Activated CD4-positive, alpha-beta T cell treated with anti-CD3 and anti-CD28 coated beads for 36 hours (primary cell): Measurements from ENCODE around the gene THSD4. TPM values are rescaled to one million over a fixed set of nuclear protein-coding genes. Genes with fewer than 3 reads are reported as not detected.

Experiments used
- ATAC-seq: fragments of 200-7000 bp; cut with Tn5 transposase; one replicate; pipeline ENCODE4 v1.10.0; 2021; ENCODE audit warnings: mild to moderate bottlenecking, moderate library complexity
- CTCF ChIA-PET: fragments of 350-600 bp; sonication (Branson Sonifier 250); formaldehyde crosslinking; loops from one replicate; lab custom pipeline; 2021; ENCODE audit warnings: antibody characterized with exemption; lab: Charles Lee
- POLR2A ChIA-PET: fragments of 350-600 bp; sonication (Branson Sonifier 250); formaldehyde crosslinking; loops from one replicate; lab custom pipeline; 2021; ENCODE audit warnings: antibody characterized with exemption, inconsistent platforms; lab: Charles Lee
- DNase-seq: peaks from one replicate; pipeline ENCODE4 v3.0.0-alpha.2; 2020
- H3K27ac Mint-ChIP-seq: one replicate; pipeline ENCODE4 v1.8.0; 2021; ENCODE audit warnings: mixed read lengths
- H3K27me3 Mint-ChIP-seq: one replicate; pipeline ENCODE4 v1.8.0; 2021; ENCODE audit warnings: mixed read lengths
- H3K36me3 Mint-ChIP-seq: one replicate; pipeline ENCODE4 v1.8.0; 2021; ENCODE audit warnings: low read depth, mixed read lengths
- H3K4me1 Mint-ChIP-seq: one replicate; pipeline ENCODE4 v1.8.0; 2021; ENCODE audit warnings: mixed read lengths
- H3K4me3 Mint-ChIP-seq: one replicate; pipeline ENCODE4 v1.8.0; 2021; ENCODE audit warnings: mild to moderate bottlenecking, moderate library complexity, mixed read lengths
- H3K9me3 Mint-ChIP-seq: one replicate; pipeline ENCODE4 v1.8.0; 2021; ENCODE audit warnings: low read depth, mixed read lengths
- intact Hi-C, 2 experiments: fragments of 100-400 bp; cut with DNase I in 1 of 2; cut with micrococcal nuclease in 1 of 2; formaldehyde crosslinking; loops; one replicate each; pipeline versions ENCODE4 v1.14.2 to v1.15.1; 2022 to 2024; cut with DNase I, micrococcal nuclease
- total RNA-seq, 2 experiments: library from RNA; stranded (reverse); gene quantifications; one replicate each; pipeline ENCODE4 v1.2.3, GENCODE V29; 2021

Gene THSD4
- total RNA-seq, 2 experiments from 2014 or later, result not detected

- Mint-ChIP-seq H3K4me1 (no peaks in the 10 kb centered on the region), H3K27me3 (peaks cover 6% of the 10 kb centered on the region), H3K9me3 (no peaks in the 10 kb centered on the region), H3K4me3 (no peak overlapping the region), H3K27ac (no peak overlapping the region), H3K36me3 (no peaks in the 10 kb centered on the region)
- DNase-seq, result no peak
- ChIA-PET POLR2A (no interaction called here), CTCF (interaction anchor here (0.6 to 1.0 kb wide), 3 partner anchors 14 to 196 kb away, joined by 3 to 4 read pairs (median 3); no protein-coding TSS in a partner anchor)
- intact Hi-C loops, result no loop called here
- ATAC-seq, result no peak
Measured at GRCh38 chr15:71237456-71238188, 122.4 kb downstream of the THSD4 start.

- ChIA-PET CTCF (interaction anchor here (0.6 to 1.1 kb wide), 3 partner anchors 13 to 155 kb away, joined by 3 read pairs; no protein-coding TSS in a partner anchor), POLR2A (no interaction called here)
- DNase-seq, result no peak
- Mint-ChIP-seq H3K27ac (no peak overlapping the region), H3K9me3 (no peaks in the 10 kb centered on the region), H3K4me3 (no peak overlapping the region), H3K4me1 (no peaks in the 10 kb centered on the region), H3K36me3 (no peaks in the 10 kb centered on the region), H3K27me3 (peaks cover 6% of the 10 kb centered on the region)
- intact Hi-C loops, result no loop called here
- ATAC-seq, result no peak
Measured at GRCh38 chr15:71238926-71239325, 123.7 kb downstream of the THSD4 start.

- no peaks in the 10 kb centered on the region for H3K4me1 Mint-ChIP-seq
- no peak overlapping the region for H3K27ac Mint-ChIP-seq
- H3K36me3 Mint-ChIP-seq, result no peaks in the 10 kb centered on the region
- peaks cover 3% of the 10 kb centered on the region for H3K27me3 Mint-ChIP-seq
- CTCF ChIA-PET, result interaction anchor here (0.6 to 1.1 kb wide), 2 partner anchors 13 to 155 kb away, joined by 3 read pairs; no protein-coding TSS in a partner anchor
- no peak overlapping the region for H3K4me3 Mint-ChIP-seq
- no peak for DNase-seq
- no peaks in the 10 kb centered on the region for H3K9me3 Mint-ChIP-seq
- POLR2A ChIA-PET, result no interaction called here
- intact Hi-C loops, result no loop called here
- ATAC-seq, result no peak
Measured at GRCh38 chr15:71239592-71240364, 124.5 kb downstream of the THSD4 start.

- no peaks in the 10 kb centered on the region for H3K4me1 Mint-ChIP-seq
- H3K4me3 Mint-ChIP-seq, result no peak overlapping the region
Measured at GRCh38 chr15:71242292-71242691, 127.0 kb downstream of the THSD4 start.

GRCh38 chr15:71244250-71244649 is 129.0 kb downstream of the THSD4 start:
- no peak overlapping the region for H3K27ac Mint-ChIP-seq
- H3K9me3 Mint-ChIP-seq, result no peaks in the 10 kb centered on the region
- DNase-seq (no peak), ATAC-seq (no peak)
- intact Hi-C loops, result no loop called here
- POLR2A ChIA-PET, result no interaction called here
- H3K4me1 Mint-ChIP-seq, result no peaks in the 10 kb centered on the region
- peaks cover 4% of the 10 kb centered on the region for H3K27me3 Mint-ChIP-seq
- H3K36me3 Mint-ChIP-seq, result no peaks in the 10 kb centered on the region
- CTCF ChIA-PET, result interaction anchor here (1.4 kb wide), 1 partner anchor 196 kb away, joined by 3 read pairs; no protein-coding TSS in a partner anchor
- H3K4me3 Mint-ChIP-seq, result no peak overlapping the region

More at GRCh38 chr15:71242292-71242691, 127.0 kb downstream of the THSD4 start:
- Mint-ChIP-seq H3K27me3 (peaks cover 3% of the 10 kb centered on the region), H3K9me3 (no peaks in the 10 kb centered on the region), H3K27ac (no peak overlapping the region), H3K36me3 (no peaks in the 10 kb centered on the region)
- ATAC-seq, result no peak
- POLR2A ChIA-PET, result no interaction called here
- CTCF ChIA-PET, result no interaction called here
- intact Hi-C loops, result no loop called here
- no peak for DNase-seq

- CTCF ChIA-PET, result interaction anchor here (0.7 kb wide), 1 partner anchor 14 kb away, joined by 3 read pairs; no protein-coding TSS in a partner anchor
- no peaks in the 10 kb centered on the region for H3K4me1 Mint-ChIP-seq
- intact Hi-C loops, result no loop called here
- no peak overlapping the region for H3K27ac Mint-ChIP-seq
- no peaks in the 10 kb centered on the region for H3K9me3 Mint-ChIP-seq
- no peak for ATAC-seq
- POLR2A ChIA-PET, result no interaction called here
- H3K27me3 Mint-ChIP-seq, result peaks cover 4% of the 10 kb centered on the region
- H3K36me3 Mint-ChIP-seq, result no peaks in the 10 kb centered on the region
- no peak overlapping the region for H3K4me3 Mint-ChIP-seq
- DNase-seq, result no peak
Measured at GRCh38 chr15:71245588-71245987, 130.3 kb downstream of the THSD4 start.

GRCh38 chr15:71248386-71248785 is 133.1 kb downstream of the THSD4 start:
- H3K27ac Mint-ChIP-seq, result no peak overlapping the region
- H3K27me3 Mint-ChIP-seq, result peaks cover 6% of the 10 kb centered on the region
- H3K4me3 Mint-ChIP-seq, result no peak overlapping the region
- no peaks in the 10 kb centered on the region for H3K9me3 Mint-ChIP-seq
- intact Hi-C loops, result no loop called here
- no peak for DNase-seq
- H3K4me1 Mint-ChIP-seq, result no peaks in the 10 kb centered on the region
- CTCF ChIA-PET, result no interaction called here
- H3K36me3 Mint-ChIP-seq, result no peaks in the 10 kb centered on the region
- ATAC-seq, result no peak
- POLR2A ChIA-PET, result no interaction called here

- intact Hi-C loops, result no loop called here
- no peak overlapping the region for H3K4me3 Mint-ChIP-seq
- ChIA-PET POLR2A (no interaction called here), CTCF (no interaction called here)
- no peak for DNase-seq
- no peaks in the 10 kb centered on the region for H3K36me3 Mint-ChIP-seq
- ATAC-seq, result no peak
- H3K4me1 Mint-ChIP-seq, result no peaks in the 10 kb centered on the region
- peaks cover 7% of the 10 kb centered on the region for H3K27me3 Mint-ChIP-seq
- H3K9me3 Mint-ChIP-seq, result no peaks in the 10 kb centered on the region
- H3K27ac Mint-ChIP-seq, result no peak overlapping the region
Measured at GRCh38 chr15:71249986-71250385, 134.7 kb downstream of the THSD4 start.

- ChIA-PET POLR2A (no interaction called here), CTCF (interaction anchor here (0.6 kb wide), 1 partner anchor 415 kb away, joined by 3 read pairs; no protein-coding TSS in a partner anchor)
- Mint-ChIP-seq H3K36me3 (no peaks in the 10 kb centered on the region), H3K4me1 (no peaks in the 10 kb centered on the region), H3K9me3 (no peaks in the 10 kb centered on the region), H3K4me3 (no peak overlapping the region), H3K27ac (no peak overlapping the region), H3K27me3 (peaks cover 8% of the 10 kb centered on the region)
- no peak for DNase-seq
- ATAC-seq, result no peak
- intact Hi-C loops, result no loop called here
Measured at GRCh38 chr15:71250936-71251583, 135.8 kb downstream of the THSD4 start.

GRCh38 chr15:71251584-71252043 is 136.3 kb downstream of the THSD4 start:
- Mint-ChIP-seq H3K9me3 (no peaks in the 10 kb centered on the region), H3K4me1 (no peaks in the 10 kb centered on the region), H3K4me3 (no peak overlapping the region), H3K27me3 (peaks cover 8% of the 10 kb centered on the region), H3K27ac (no peak overlapping the region), H3K36me3 (no peaks in the 10 kb centered on the region)
- ChIA-PET POLR2A (no interaction called here), CTCF (interaction anchor here (0.7 to 1.4 kb wide), 2 partner anchors 12 to 14 kb away, joined by 3 read pairs; no protein-coding TSS in a partner anchor)
- ATAC-seq, result no peak
- DNase-seq, result no peak
- intact Hi-C loops, result no loop called here

- Mint-ChIP-seq H3K4me3 (no peak overlapping the region), H3K9me3 (no peaks in the 10 kb centered on the region), H3K36me3 (no peaks in the 10 kb centered on the region), H3K27ac (no peak overlapping the region), H3K27me3 (peaks cover 8% of the 10 kb centered on the region), H3K4me1 (no peaks in the 10 kb centered on the region)
- no peak for ATAC-seq
- ChIA-PET POLR2A (no interaction called here), CTCF (interaction anchor here (0.5 to 1.4 kb wide), 4 partner anchors 13 to 372 kb away, joined by 3 to 4 read pairs (median 3); no protein-coding TSS in a partner anchor)
- intact Hi-C loops, result no loop called here
- DNase-seq, result no peak
Measured at GRCh38 chr15:71252044-71252739, 136.9 kb downstream of the THSD4 start.
